ENCODE data around the gene IPO11.
"Not testable (repeated sequence)": the region's sequence is repeated elsewhere in the genome, so short reads cannot be mapped to it uniquely, and the experiment has no call there.

Gene IPO11

DNA sequence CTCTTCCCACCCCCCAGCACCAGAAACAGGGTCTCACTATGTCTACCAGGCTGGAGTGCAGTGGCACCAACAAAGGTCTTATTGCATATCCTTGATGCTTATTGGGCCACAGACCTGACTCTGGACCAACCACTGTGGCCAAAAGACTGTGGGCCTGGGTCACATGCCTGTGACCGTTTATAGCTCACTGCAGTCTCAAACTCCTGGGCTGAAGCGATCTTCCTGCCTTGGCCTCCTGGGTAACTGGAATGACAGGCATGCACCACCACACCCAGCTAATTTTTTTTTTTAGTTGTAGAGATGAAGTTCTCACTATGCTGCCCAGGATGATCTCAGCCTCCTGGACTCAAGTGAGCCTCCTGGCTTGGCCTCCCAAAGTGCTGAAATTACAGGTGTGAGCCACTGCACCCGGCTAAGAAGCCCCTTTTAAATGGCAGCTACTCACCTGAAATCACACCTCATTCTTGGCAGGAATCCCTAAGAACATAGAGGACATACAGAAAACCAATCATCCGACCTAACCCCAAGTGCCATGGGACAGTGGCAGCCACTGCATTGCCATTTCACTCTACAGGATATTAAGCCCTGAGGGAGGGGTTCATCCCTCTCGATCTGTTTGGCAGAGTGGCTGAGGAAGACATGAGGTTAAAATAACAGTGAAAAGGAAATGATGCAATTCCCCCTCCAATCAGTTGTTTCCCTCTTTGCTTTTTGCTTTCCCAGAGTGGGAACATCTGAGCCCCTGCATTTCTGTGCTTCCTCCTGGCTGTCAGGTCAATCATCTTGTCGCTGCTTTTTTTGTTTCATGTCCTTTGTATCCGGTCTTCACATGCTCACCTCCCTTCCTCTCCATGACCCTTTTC, 240.7 kb downstream of the IPO11 start:
- no peak for DNase-seq

DNA sequence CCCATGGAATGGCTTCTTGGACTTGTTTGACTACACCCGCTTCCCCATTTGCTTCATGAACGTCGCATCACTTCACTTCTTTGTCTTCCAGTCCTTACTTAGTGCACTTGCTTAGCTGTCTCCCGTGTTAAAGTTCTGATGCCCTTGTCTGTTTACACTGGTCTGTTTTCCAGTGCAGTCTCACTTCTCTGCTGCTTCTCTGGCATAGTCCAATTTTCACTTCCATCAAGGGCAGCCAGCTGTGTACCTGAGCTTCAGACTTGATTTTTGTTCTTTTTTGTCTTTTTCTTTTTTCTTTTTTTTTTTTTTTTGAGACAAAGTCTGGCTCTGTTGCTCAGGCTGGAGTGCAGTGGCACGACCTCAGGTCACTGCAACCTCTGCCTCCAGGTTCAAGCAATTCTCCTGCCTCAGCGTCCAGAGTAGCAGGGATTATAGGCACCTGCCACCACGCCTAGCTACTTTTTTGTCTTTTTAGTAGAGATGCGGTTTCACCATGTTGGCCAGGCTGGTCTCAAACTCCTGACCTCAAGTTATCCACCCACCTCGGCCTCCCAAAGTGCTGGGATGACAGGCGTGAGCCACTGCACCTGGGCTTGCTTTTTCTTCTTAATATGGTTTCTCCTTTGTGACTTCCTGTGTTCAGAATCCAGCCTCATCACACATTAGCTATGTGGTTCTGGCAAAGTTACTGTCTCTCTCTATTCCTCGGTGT, 241.5 kb downstream of the IPO11 start:
- no peak for DNase-seq

DNA sequence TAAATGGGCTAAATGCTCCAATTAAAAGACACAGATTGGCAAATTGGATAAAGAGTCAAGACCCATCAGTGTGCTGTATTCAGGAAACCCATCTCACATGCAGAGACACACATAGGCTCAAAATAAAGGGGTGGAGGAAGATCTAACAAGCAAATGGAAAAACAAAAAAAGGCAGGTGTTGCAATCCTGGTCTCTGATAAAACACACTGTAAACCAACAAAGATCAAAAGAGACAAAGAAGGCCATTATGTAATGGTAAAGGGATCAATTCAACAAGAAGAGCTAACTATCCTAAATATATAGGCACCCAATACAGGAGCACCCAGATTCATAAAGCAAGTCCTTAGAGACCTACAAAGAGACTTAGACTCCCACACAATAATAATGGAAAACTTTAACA, 245.2 kb downstream of the IPO11 start:
- not testable (repeated sequence) for DNase-seq

DNA sequence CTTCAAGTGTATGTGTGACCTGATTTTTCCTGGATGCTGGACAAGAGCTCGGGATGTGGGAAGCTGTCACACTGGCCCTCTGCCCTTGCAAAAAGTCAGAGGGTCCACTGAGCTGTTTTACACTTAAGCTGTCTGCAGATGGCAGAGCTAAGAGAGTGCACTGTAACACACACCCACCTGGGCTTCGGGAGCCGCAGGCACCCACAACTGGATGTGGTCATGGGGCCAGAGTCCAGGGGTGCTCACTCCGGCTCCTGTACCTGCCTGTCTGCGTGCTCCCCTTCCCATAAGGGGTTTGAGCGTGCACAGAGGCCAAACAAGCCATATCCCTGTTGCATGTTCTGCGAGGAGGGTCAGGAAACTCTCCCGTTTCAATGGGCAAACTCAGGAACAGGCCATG, 248.6 kb downstream of the IPO11 start:
- no peak for DNase-seq

DNA sequence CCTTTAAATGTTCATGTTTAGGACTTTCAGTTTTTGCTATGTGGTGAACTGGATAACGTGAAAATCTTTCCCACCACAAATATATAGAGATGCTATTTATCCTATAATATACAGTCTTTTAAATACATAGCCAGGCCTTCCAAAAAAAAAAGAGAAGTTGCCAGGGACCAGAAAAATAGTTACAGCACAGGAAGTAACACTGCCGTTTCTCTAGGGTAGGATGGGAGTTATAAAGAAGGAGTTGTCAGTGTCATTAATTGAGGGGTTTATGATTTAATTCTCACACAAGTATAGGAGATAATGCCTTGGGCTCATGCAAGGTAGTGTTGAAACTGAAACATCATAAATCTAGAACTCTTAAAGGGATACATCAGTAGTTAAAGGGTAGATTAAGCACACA, 250.0 kb downstream of the IPO11 start:
- DNase-seq = no peak

DNA sequence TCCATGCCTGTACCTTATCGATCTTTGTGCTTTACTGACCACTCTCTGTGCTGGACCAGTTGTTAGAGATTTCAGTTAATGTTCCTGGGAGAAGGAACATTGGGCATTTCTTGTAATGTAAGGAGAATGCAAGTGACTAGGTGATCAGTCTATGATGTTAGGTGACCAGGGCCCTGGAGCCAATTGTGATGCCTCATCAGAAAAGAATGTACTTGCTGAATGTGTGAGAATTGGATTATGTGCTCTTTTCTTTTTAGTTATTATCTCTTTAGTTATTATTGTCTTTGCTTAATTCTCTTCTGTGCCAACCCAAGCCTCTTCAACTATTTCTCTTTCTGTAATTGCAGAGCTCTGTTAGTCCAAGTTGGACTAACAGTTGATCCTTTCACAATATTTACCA, 258.9 kb downstream of the IPO11 start:
- DNase-seq = no peak

DNA sequence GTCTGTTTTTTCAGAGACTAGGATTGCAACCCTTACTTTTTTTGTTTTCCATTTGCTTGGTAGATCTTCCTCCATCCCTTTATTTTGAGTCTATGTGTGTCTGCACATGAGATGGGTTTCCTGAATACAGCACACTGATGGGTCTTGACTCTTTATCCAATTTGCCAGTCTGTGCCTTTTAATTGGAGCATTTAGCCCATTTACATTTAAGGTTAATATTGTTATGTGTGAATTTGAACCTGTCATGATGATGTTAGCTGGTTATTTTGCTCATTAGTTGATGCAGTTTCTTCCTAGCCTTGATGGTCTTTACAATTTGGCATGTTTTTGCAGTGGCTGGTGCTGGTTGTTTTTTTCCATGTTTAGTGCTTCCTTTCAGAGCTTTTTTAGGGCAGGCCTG, 264.0 kb downstream of the IPO11 start:
- DNase-seq = not testable (repeated sequence)

All from activated CD4-positive, alpha-beta T cell treated with anti-CD3 and anti-CD28 coated beads, Interleukin-2, amount 50 U/mL, for 1 hour (primary cell).